OCI-LY3 (cell line): ENCODE data around the gene LCE4A.
"Not testable (repeated sequence)": the region's sequence is repeated elsewhere in the genome, so short reads cannot be mapped to it uniquely, and the experiment has no call there.

Source experiments
- H2AFZ ChIP-seq: fragments of 200-600, 300-600 bp; shearing (Covaris generic); 2 replicates; pipeline ENCODE4 v1.6.0; 2014; ENCODE audit warnings: antibody characterized with exemption, low read depth, low read length
- H3K27ac ChIP-seq: fragments of 200-600, 300-600 bp; sonication (generic); 2 replicates; pipeline ENCODE4 v1.5.1; 2014; ENCODE audit warnings: mild to moderate bottlenecking, low read length, moderate library complexity, mixed read lengths
- H3K27me3 ChIP-seq: fragments of 200-600, 300-600 bp; sonication (generic); 2 replicates; pipeline ENCODE4 v1.6.1; 2014; ENCODE audit warnings: low read depth, low read length, mixed read lengths
- H3K36me3 ChIP-seq: fragments of 200-600, 300-600 bp; sonication (generic); replicated peaks from 2 replicates; pipeline ENCODE3; 2014; ENCODE audit warnings: low read depth, low read length, mixed read lengths
- H3K4me1 ChIP-seq: fragments of 300-600, 200-600 bp; sonication (generic); 2 replicates; pipeline ENCODE4 v1.6.1; 2014; ENCODE audit warnings: low read length, mixed read lengths
- H3K4me2 ChIP-seq: fragments of 200-600, 300-600 bp; sonication (generic); 2 replicates; pipeline ENCODE4 v1.6.1; 2014; ENCODE audit warnings: low read length, mixed read lengths
- H3K4me3 ChIP-seq: fragments of 300-600, 200-600 bp; sonication (generic); 2 replicates; pipeline ENCODE4 v1.5.1; 2014; ENCODE audit warnings: antibody characterized with exemption, mild to moderate bottlenecking, low read length, moderate library complexity
- H3K79me2 ChIP-seq: fragments of 300-600, 200-600 bp; shearing (Covaris generic); 2 replicates; pipeline ENCODE4 v1.6.1; 2014; ENCODE audit warnings: mild to moderate bottlenecking, low read length, mixed read lengths
- H3K9ac ChIP-seq: fragments of 300-600, 200-600 bp; shearing (Covaris generic); 2 replicates; pipeline ENCODE4 v1.6.0; 2014; ENCODE audit warnings: mild to moderate bottlenecking, low read length, moderate library complexity
- H3K9me3 ChIP-seq: fragments of 200-600, 300-600 bp; shearing (Covaris generic); 2 replicates; pipeline ENCODE4 v1.6.1; 2014; ENCODE audit warnings: low read length, mixed read lengths; ENCODE audit not compliant: insufficient read depth
- H4K20me1 ChIP-seq: fragments of 200-600, 300-600 bp; sonication (generic); 2 replicates; pipeline ENCODE4 v1.6.1; 2016; ENCODE audit warnings: low read length, mixed read lengths; ENCODE audit not compliant: insufficient read depth
- EZH2phosphoT487 ChIP-seq: fragments of 200-600 bp; shearing (Covaris generic); IDR thresholded peaks from 2 replicates; pipeline ENCODE4 v1.6.1; 2018; ENCODE audit warnings: antibody characterized with exemption, mixed run types, low read depth
- TF ChIP-seq, protein P1 (sequence below): fragments of 200-600, 300-600 bp; sonication (generic); IDR thresholded peaks from 2 replicates; pipeline ENCODE4 v1.5.1; 2014; ENCODE audit warnings: antibody characterized with exemption, low read length, low read depth

LCE4A gene, protein sequence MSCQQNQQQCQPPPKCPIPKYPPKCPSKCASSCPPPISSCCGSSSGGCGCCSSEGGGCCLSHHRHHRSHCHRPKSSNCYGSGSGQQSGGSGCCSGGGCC

DNA sequence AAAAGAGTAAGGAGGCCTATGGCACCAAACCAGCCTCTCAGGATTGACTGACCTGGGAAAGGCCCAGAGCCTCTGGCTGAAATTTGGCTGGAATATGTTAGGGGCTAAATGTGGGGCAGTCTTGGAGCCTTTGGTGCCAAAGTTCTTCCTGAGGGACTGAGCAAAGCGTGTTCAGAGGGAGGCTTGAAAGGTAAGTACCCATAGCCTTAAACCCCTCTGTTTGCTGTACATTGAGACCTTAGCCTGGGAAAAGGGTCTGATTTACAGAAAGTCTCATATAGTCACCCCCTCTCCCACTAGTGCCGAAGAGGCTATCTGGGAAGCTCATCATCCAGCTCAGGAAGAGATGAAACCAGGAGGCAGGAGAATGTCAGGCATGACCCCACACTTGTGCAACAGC lies at the start of gene LCE4A:
Gene LCE4A, plus strand, starts transcription at position 301 of the 400 bp plus-strand sequence. CDS start 916 bp downstream, outside the sequence.
- Histone ChIP-seq H3K4me3 (no peak within 1 kb of the TSS), H3K4me2 (no peak within 1 kb of the TSS), H4K20me1 (no peaks in the 10 kb centered on the region), H3K27me3 (peaks cover 15% of the 10 kb centered on the region; the same call in 1 of the 2 replicates), H3K27ac (no peak within 1 kb of the TSS), H2AFZ (no peak within 1 kb of the TSS), H3K4me1 (no peaks in the 10 kb centered on the region), H3K36me3 (no peaks in the 10 kb centered on the region), H3K9ac (no peak within 1 kb of the TSS), H3K9me3 (no peaks in the 10 kb centered on the region), H3K79me2 (no peaks in the 10 kb centered on the region)
- TF ChIP-seq, protein P1, sequence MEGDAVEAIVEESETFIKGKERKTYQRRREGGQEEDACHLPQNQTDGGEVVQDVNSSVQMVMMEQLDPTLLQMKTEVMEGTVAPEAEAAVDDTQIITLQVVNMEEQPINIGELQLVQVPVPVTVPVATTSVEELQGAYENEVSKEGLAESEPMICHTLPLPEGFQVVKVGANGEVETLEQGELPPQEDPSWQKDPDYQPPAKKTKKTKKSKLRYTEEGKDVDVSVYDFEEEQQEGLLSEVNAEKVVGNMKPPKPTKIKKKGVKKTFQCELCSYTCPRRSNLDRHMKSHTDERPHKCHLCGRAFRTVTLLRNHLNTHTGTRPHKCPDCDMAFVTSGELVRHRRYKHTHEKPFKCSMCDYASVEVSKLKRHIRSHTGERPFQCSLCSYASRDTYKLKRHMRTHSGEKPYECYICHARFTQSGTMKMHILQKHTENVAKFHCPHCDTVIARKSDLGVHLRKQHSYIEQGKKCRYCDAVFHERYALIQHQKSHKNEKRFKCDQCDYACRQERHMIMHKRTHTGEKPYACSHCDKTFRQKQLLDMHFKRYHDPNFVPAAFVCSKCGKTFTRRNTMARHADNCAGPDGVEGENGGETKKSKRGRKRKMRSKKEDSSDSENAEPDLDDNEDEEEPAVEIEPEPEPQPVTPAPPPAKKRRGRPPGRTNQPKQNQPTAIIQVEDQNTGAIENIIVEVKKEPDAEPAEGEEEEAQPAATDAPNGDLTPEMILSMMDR: no peak
- no peak for TF ChIP-seq EZH2phosphoT487

DNA sequence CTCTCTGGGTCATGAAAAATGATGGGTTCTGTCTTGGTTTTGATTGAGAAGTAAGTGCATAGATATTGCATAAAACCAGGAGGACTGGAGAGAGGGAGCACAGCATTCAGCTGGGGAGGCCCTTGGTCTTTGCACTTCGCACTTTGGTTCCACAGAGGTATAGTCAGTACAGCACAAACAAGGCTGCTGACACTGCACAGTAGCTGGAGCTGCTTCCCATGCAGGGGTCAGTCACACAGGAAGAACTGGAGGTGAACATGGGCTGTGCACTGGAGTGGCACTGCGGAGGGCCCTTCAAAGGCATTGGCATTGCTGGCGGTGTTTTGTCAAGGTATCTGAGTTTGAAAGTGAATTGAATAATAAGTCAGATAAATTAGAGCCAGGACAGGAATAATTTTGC lies 49.3 kb upstream of the LCE4A start:
- Histone ChIP-seq H3K27me3 (peaks cover 45% of the 10 kb centered on the region), H3K27ac (no peak overlapping the region), H3K9me3 (no peaks in the 10 kb centered on the region), H3K4me2 (no peak overlapping the region), H4K20me1 (no peaks in the 10 kb centered on the region), H3K4me1 (no peaks in the 10 kb centered on the region), H2AFZ (no peak overlapping the region), H3K4me3 (no peak overlapping the region), H3K9ac (no peak overlapping the region), H3K79me2 (no peaks in the 10 kb centered on the region), H3K36me3 (no peaks in the 10 kb centered on the region)
- TF ChIP-seq, protein P1: no peak
- no peak for TF ChIP-seq EZH2phosphoT487

DNA sequence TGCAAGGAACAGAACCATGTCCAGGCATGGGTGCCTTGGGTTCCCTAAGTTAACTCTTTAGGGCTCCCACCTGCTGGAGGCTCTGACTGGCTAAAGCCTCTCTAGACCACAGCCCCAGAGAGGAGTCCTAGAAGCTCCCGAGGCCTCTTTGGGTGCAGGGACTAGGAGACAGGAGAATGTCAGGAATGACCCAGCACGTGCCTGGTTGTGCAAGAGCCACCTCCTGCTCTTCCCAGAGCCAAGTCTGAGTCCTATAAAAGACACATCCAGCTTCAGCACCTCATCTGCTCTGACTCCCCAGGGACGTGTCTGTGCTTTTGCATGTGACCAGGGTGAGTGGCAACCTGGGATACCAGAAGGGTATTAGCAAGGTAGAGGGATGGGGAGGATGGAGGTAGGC lies 44.9 kb upstream of the LCE4A start, which contains the start of gene LCE2D:
Gene LCE2D, plus strand, starts transcription at position 283 of the 400 bp plus-strand sequence. CDS start 726 bp downstream, outside the sequence.
- no peaks in the 10 kb centered on the region for H4K20me1 ChIP-seq
- no peak for TF ChIP-seq EZH2phosphoT487
- TF ChIP-seq, protein P1: no peak
- no peak within 1 kb of the TSS for H3K4me2 ChIP-seq
- H3K4me3 ChIP-seq: no peak within 1 kb of the TSS
- H3K36me3 ChIP-seq: no peaks in the 10 kb centered on the region
- H2AFZ ChIP-seq: no peak within 1 kb of the TSS
- H3K79me2 ChIP-seq: no peaks in the 10 kb centered on the region
- peaks cover 47% of the 10 kb centered on the region for H3K27me3 ChIP-seq
- H3K4me1 ChIP-seq: no peaks in the 10 kb centered on the region
- H3K9me3 ChIP-seq: no peaks in the 10 kb centered on the region
- no peak within 1 kb of the TSS for H3K9ac ChIP-seq
- H3K27ac ChIP-seq: no peak within 1 kb of the TSS

DNA sequence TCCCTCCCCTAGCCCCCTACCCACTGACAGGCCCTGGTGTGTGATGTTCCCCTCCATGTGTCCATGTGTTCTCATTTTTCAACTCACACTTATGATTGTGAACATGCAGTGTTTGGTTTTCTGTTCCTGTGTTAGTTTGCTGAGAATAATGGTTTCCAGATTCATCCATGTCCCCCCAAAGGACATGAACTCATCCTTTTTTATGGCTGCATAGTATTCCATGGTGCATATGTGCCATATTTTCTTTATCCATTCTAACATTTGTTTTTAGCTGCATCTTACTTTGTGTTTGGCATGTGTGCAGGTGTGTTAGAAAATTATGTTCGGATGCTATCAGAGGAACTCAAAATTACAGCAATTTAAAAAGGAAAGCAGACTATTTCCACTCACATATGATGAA lies 41.8 kb upstream of the LCE4A start:
- not testable (repeated sequence) for H3K36me3 ChIP-seq, H3K79me2 ChIP-seq, H3K9ac ChIP-seq, H3K27ac ChIP-seq, H4K20me1 ChIP-seq, H3K9me3 ChIP-seq, H3K4me1 ChIP-seq, H3K4me2 ChIP-seq, H2AFZ ChIP-seq, H3K4me3 ChIP-seq
- H3K27me3 ChIP-seq: peaks cover 47% of the 10 kb centered on the region
